ENCODE measurements around the gene HIVEP1.

- no peak for TF ChIP-seq NANOG (IDR thresholded peaks at IDR 0.05; ENCODE audit: insufficient read depth, low read depth, low read length, poor library complexity, severe bottlenecking)
- TF ChIP-seq CBX5 (IDR thresholded peaks at IDR 0.05; ENCODE audit: low read depth, low read length): no peak
- TF ChIP-seq CTCF (IDR thresholded peaks at IDR 0.05; ENCODE audit: control extremely low read depth in 1 of 3, insufficient read depth in 1 of 3, low read depth in 1 of 3, low read length in 3 of 3): no peak
- no peak for TF ChIP-seq CHD1 (IDR thresholded peaks at IDR 0.05; ENCODE audit: low read depth, low read length)
- TF ChIP-seq POLR2AphosphoS5 (IDR thresholded peaks at IDR 0.05; ENCODE audit: low read depth, low read length): no peak
- no peak for TF ChIP-seq SIN3A (conservative IDR thresholded peaks at IDR 0.05 in 1 of 2, IDR thresholded peaks at IDR 0.05 in 1 of 2; ENCODE audit: low read depth in 1 of 2, low read length in 2 of 2)
- TF ChIP-seq EZH2 (IDR thresholded peaks at IDR 0.05; ENCODE audit: low read depth, low read length, severe bottlenecking): no peak
- no peak for TF ChIP-seq POLR2A (IDR thresholded peaks at IDR 0.05; ENCODE audit: control extremely low read depth in 1 of 2, low read depth in 2 of 2, low read length in 2 of 2)
- no peak for TF ChIP-seq TEAD4 (IDR thresholded peaks at IDR 0.05; ENCODE audit: low read depth, low read length)
These were observed 113.9 kb downstream of the HIVEP1 start for GRCh38 chr6:12126051-12126450.
